HG03571 (cell line): ENCODE results near the gene DEPDC4.
"Not testable (repeated sequence)": the region's sequence is repeated elsewhere in the genome, so short reads cannot be mapped to it uniquely, and the experiment has no call there.

Source experiments
- ATAC-seq: cut with Tn5 transposase; IDR thresholded peaks from one replicate; pipeline ENCODE4 v1.9.1; 2021; ENCODE audit not compliant: unreplicated experiment

DEPDC4 gene

DNA sequence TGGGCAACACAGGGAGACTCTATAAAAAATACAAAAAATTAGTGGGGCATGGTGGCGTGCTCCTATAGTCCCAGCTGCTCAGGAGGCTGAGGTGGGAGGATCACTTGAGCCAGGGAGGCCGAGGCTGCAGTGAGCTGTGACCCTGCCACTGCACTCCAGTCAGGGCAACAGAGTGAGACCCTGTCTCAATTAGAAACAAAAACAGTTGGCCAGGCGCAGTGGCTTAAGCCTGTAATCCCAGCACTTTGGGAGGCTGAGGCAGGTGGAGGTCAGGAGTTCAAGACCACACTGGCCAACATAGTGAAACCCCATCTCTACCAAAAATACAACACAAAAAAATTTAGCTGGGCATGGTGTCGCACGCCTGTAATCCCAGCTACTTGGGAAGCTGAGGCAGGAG lies 1.8 kb downstream of the DEPDC4 start:
- ATAC-seq = not testable (repeated sequence)

DNA sequence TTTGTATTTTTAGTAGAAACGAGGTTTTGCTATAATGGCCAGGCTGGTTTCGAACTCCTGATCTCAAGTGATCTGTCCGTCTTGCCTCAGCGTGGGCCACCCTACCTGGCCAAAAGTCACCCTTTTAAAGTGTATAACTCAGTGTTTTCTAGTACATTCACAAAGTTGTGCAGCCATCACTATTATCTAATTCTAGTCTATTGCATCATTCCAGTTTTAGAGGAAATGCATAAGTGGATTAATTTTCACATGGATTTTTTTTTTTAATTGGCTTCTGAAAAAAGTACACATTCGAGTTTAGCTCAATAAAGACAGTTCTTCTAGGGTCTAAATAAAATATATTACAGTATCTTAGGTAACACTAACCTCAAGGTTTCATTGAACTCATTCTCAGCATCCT lies 3.7 kb downstream of the DEPDC4 start:
- no peak for ATAC-seq

DNA sequence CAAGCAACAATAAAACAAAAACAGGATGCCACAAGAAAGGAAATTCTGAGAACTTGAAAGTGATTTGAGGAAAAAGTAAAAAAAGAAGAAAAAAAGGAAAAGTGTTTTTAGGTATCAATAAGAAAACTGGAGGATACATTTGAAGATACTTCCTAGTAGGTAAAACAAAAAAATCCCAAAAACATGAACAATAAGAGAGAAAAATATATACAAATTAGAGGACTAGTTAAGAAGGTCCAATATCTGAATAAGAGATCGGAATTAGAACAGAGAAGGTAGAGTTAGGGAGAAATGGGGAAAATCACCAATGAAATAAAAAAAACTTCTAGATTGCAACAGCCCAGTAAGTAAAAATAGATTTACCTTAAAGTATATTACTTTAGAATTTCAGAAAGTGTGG lies 8.8 kb downstream of the DEPDC4 start:
- ATAC-seq = no peak

DNA sequence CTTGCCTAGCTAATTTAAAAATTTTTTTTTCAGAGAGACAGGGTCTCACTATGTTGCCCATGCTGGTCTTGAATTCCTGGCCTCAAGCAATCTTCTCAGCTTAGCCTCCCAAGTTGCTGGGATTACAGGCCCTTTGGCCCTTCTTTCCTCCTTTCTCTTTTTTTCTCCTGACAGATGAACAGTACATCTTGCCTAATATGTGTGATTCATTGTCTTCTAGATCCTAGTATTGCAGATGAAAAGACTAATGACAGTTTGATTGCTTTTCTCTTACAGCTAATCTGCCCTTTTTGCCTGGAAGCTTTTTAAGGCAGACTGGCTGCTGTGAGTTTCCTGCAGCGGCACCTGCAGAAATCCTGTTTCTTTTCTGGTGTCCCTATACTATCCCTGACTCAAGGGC lies 12.0 kb downstream of the DEPDC4 start:
- ATAC-seq = no peak

DNA sequence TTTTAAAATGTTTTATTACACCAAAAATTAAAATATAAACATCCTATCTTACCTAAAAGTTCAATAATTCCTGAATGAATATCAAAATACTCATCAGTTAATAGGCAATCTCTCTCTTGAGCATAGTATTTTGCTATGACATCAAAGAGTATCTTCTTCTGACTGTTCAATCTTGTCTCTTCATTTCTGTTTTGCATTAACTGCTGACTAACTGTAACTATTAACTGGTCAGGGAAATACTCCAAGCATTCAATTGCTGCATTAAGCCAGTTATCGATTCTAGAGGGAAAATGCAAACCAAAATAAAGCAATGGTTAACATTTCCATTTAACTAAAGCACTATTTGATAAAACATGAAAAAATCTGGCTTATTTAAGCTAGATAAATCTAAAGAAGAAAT lies 13.4 kb downstream of the DEPDC4 start:
- no peak for ATAC-seq

DNA sequence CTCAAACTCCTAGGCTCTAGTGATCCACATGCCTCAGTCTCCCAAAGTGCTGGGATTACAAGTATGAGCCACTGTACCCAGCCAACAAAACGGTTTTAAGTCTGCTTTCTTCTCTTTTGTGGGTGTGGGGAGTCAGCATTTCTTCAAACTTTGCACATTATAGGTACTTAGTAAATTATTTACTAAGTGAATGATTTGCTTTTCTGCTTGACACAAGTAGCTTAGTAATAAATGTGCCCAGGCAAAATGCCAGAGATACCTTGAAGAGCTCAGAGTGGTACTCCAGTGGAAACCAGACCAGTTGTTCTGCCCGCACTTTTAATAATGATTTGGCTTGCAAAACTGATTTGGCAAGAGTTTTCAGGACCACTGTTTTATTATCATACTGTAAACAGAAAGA lies 15.0 kb downstream of the DEPDC4 start:
- ATAC-seq = no peak

DNA sequence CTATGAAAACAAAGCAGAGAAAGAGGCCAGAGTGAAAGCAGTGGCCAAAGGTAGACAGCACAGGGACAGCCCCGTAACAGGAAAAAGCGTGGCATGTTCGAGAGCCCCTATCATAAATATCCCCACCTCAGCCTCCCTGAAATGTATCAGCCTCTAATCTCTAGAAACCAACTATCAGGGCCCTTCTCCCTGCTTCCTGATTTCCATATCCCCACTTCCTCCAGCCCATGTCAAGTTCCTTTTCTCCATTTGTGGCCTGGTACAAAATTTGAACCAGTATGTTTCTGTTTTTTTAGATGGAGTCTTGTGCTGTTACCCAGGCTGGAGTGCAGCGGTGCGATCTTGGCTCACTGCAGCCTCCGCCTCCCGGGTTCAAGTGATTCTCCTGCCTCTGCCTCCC lies 16.9 kb downstream of the DEPDC4 start:
- no peak for ATAC-seq

DNA sequence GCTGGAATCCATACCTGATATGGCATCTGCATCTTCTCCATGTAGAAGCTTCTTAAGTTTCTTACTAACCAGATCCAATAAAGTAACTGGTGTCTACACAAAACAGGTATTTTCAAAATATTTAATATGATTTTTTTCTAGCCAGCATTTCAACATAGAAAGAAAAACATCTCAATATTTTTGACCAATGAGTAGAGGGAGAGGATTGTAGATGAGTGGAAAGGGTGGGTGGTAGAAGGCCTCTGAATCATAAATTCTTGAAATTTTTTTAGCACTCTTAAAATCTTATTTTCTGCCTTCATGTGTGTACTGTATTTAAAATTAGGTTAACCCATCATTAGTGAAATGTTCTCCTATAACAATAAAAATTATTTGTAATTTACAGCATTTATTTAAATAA lies 18.0 kb downstream of the DEPDC4 start:
- ATAC-seq = no peak

DNA sequence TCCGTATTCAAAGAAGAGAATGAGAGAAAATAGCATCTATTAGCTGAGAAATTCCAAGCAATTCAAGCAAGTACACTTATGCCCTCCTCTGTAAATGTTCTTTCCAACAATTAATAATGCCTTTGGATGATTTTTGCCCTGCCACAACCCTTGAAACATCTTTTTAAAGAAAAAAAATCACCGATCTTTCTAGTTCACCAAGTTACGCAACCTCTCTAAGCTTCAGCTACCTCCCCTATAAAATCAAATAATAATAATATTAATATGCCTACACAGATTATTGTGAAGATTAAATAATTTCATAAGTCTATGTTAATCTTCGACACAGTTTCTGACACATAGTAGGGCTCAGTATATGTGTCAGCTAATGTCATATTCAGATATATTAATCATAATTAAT lies 19.1 kb downstream of the DEPDC4 start:
- no peak for ATAC-seq

DNA sequence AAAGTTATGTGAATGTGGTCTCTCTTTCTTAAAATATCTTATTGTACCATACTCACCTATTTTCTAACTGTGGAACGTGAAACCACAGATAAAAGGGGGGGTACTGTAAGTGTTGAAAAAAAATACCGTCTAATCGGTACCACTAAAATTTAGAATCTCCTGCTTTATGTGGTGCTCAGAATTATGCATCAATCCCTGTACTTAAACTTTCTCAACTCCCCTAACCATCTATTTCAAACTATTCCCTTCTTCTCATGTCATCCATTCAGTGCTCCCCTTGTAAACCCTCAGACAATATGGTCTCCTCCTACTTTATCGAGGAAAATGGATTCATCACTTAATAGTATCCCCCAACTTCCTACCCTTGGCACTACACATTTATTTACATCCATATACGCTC lies 23.7 kb downstream of the DEPDC4 start:
- ATAC-seq = no peak

DNA sequence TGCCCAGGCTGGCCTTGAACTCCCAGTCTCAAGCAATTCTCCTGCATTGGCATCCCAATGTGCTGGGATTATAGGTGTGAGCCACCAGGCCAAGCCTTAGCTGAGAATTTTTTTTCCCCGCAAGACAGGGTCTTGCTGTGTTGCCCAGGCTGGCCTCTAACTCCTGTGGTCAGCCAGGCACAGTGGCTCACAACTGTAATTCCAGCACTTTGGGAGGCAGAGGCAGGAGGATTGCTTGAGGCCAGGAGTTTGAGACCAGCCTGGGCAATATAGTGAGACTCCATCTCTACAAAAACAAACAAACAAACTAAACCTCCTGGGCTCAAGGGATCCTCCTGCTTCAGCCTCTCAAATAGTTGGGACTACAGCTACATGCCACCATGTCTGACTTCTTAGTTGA lies 27.3 kb downstream of the DEPDC4 start:
- ATAC-seq = no peak

DNA sequence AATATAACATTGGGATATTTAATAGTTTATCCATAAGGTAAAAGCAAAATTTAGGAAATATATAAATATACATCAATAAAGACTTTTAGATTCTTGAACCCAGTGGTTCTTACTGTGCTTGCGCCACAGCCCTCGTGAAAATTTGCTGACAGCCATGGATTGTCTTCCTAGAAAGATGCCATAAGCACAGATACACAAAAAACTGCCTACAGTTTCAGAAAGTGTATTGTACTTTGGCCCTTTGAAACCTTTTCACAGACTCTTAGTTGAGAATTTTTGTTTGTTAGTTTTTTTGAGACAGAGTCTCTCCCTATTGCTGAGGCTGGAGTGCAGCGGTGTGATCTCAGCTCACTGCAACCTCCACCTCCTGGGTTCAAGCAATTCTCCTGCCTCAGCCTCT lies 28.1 kb downstream of the DEPDC4 start:
- ATAC-seq = no peak

DNA sequence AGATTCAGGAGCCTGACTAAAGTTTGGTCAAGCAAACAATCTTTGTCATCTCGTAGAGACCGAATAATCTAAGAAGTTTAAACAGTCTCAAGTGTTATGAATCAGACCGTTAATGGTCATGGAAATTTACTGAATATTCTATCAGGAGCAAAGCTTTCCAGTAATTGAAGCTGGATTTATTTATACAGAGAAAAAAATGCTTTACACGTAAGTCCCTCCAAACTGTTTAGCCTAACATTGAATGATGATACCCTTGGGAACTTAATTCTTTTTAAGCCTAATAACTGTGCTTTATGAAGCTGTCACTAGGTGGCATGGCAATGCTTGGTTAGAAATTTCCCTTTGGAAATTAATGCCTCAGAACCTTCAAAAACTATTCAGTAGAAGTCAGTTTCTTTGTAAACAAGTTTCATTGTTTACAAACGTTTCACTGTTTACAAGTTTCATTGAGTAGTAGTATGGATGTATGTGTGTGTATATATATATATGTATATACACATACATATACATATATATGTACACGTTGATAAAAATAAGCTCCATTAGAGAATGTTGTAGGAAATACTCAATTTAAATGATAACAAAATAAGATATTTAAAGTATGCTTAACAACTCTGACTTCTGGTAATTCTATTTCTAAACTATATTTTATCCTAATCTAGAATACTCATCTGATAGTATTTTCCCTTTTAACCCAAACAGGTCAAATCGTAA lies 32.1 kb downstream of the DEPDC4 start:
- ATAC-seq = no peak

DNA sequence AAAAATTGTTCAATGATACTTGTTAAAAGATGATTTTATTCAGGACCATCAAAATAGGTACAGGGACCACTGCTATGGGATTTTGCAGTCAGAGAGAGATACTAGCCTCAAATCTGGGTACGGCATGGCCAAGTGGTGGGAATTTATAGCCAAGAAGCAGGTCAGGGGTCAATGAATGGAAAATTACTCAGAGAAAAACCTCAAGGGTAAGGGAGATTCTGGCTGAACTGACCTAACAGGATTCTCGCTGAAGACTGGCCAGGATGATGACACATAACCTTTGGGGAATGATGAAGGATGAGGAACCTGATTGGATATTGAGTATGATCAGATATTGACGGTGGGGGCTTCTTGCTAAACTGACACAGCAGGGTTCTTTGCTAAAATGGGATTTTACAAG lies 32.7 kb downstream of the DEPDC4 start:
- ATAC-seq = no peak

DNA sequence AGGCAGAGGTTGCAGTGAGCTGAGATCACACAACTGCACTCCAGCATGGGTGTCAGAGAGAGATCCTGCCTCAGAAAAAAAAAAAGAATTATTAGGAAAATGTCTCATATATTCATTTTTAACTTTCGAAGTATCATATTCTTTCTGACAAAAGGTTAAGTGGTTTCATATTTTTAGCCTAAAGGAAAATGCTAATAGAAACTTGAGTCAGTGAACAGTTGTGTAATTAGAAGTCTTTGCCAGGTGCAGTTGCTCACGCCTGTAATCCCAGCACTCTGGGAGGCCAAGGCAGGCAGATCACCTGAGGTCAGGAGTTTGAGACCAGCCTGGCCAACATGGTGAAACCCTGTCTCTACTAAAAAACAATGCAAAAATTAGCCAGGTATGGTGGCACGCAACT lies 35.0 kb downstream of the DEPDC4 start:
- not testable (repeated sequence) for ATAC-seq

DNA sequence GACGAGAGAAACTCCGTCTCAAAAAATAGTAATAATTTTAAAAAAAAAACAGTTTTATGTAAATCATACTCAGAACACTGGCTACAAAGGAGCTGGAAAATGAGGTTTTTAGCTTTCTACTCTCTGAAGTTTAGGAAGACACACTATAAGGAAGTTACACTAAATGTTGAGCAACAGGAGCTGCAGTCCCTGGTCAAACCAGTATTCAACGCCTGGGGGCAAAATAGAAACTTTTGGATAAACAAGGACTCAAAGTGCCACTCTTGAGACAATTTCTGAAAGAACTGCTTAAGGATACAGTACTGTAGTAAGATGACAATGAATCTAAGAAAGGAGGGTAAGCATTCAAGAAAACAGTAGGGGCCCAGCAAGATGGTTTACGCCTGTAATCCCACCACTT lies 37.0 kb downstream of the DEPDC4 start:
- ATAC-seq = no peak

DNA sequence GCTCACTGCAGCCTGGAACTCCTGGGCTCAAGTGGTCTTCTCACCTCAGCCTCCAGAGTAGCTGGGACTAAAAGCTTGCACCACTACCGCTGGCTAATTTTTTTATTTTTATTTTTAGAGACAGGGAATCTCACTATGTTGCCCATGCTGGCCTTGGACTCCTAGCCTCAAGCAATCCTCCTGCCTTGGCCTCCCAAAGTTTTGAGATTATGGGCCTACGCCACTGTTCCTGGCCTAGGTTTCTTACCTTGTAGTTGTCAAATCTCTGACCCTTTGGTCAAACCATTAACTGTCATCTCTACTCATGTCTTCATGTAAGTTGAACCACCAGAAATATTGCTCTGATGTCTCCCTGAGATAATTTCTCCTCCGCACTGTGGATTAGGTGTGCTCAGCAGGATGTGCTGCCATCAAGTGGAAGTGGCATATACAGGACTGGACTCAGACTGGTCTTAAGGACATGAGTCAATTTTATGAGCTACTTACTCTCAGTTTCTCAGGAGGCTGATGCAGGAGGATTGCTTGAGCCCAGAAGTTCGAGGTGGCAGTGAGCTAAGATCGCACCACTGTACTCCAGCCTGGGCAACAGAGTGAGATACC lies 37.7 kb downstream of the DEPDC4 start:
- no peak for ATAC-seq

DNA sequence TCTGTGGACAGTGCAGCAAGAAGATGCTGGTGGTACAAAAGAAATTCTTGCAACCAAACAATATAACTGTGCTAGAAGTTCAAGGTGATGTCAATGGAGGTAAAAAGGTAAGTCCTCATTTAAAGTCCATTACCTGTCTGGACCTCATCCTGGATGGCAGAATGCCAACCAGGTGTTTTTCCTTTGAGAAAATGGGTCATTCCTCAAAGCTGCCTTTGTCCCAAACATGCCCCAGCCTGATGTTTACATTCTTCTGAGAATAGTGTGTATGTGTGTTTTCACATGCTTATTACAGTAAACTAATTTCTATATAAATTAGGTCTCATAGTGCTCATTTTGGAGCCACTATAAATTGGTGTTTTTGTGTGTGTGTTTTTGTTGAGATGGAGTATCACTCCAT lies 41.4 kb downstream of the DEPDC4 start:
- no peak for ATAC-seq

DNA sequence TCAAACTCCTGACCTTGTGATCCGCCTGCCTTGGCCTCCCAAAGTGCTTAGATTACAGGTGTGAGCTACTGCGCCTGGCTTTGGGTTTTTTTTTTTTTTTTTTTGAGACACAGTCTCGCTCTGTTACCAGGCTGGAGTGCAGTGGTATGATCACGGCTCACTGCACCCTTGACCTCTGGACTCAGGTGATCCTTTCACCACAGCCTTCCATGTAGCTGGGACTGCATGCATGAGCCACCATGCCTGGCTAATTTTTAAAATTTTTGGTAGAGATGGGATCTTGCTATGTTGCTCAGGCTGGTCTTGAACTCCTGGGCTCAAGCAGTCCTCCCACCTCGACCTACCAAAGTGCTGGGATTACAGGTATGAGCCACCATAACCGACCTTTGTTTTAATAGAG lies 44.7 kb downstream of the DEPDC4 start:
- ATAC-seq = not testable (repeated sequence)

DNA sequence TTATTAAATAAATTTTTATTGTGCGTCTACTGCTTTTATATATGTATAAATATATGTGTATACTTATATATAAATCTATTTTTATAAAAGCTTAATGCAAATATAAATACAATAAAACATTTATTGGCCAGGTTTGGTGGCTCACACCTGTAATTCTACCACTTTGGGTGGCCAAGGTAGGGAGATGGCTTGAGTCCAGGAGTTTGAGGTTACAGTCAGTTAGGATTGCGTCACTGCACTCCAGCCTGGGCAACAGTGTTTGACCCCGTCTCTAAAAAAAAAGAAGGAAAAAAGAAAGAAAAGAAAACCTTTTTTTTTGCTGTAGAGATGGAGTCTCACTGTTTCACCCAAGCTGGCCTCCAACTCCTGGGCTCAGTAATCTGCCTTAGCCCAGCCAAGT lies 45.4 kb downstream of the DEPDC4 start:
- no peak for ATAC-seq

DNA sequence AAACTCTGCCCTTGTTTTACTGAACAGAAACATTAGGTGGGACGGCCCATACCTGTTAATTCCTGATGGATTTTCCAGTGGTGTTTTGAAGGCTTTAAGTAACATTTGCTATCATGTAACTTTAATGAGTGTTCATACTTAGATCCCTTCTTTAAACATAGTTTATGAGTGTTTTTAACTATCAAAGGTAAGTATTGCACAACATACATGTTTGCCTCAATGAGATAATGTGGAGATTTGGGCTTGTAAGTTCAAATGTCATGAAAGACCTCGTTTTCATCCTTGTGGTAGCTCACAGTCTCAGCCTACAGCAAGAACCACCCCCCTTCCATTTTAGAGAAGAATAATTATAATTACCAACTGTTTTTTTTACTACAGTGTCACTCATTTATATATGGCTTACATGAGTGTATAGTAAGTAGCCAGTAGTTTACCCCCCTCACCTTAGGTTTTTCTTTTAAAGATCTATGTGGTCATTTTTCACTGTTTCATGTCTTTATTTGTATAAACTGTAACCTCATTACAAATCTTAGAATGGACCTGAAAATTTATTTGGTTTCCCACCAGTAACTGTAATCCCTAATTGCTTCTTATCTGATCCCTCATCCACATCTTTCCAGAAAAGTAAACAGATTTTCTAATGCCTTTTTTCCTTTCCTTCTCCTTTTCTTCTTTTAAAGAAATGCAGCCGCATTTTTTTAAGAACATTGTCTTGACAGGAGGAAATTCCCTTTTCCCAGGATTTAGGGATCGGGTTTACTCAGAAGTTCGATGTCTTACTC lies 47.4 kb downstream of the DEPDC4 start:
- ATAC-seq = no peak

DNA sequence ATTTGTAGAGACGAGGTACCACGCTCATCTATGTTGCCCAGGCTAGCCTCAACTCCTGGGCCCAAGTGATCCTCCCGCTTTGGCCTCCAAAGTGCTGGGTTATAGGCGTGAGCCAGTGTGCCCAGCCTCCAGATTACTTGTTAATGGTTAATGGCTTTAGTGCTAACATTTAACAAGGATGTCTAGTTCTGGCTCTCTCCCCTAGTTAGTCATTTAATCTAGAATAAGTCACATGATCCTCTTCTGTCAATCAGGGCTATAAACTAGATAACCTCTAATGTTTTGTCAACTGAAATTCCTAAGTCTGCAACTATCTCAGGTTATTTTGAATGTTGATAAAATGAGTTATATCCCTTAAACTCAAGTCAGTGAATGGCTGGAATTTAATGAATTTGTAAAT lies 50.5 kb downstream of the DEPDC4 start:
- ATAC-seq = no peak
